Right atrium auricular region (tissue), 2 donors: Measurements from ENCODE around the gene NBEAL2. TPM values are rescaled to one million over a fixed set of nuclear protein-coding genes. Genes with fewer than 3 reads are reported as not detected.

Experiments
- DNase-seq: peaks from one replicate; pipeline ENCODE4 v3.0.0-alpha.2; 2019; ENCODE audit warnings: low spot score
- H3K27ac ChIP-seq, 2 donors: fragments of 200-600 bp; sonication (generic); 1 replicate in 1 of 2; 2 replicates in 1 of 2; pipeline ENCODE4 v1.5.1; 2016 to 2019
- H3K27me3 ChIP-seq, 2 donors: fragments of 200-600 bp; sonication (generic); one replicate each; pipeline versions ENCODE4 v1.5.1 to v1.6.0; 2017 to 2019
- H3K36me3 ChIP-seq: fragments of 200-600 bp; sonication (generic); one replicate; pipeline ENCODE4 v1.5.1; 2016
- H3K4me1 ChIP-seq, 2 donors: fragments of 200-600 bp; sonication (generic); one replicate each; pipeline versions ENCODE4 v1.5.1 to v1.6.0; 2017 to 2019
- H3K4me3 ChIP-seq, 2 donors: fragments of 200-600 bp; sonication (generic); 1 replicate in 1 of 2; 2 replicates in 1 of 2; pipeline ENCODE4 v1.5.1; 2017 to 2019; ENCODE audit warnings: mild to moderate bottlenecking in 1 of 2, moderate library complexity in 1 of 2
- H3K9me3 ChIP-seq, 2 donors: fragments of 200-600 bp; sonication (generic); one replicate each; pipeline ENCODE4 v1.5.1; 2019
- total RNA-seq, 2 donors: library from RNA; depleted of rRNA; stranded (reverse); fragments of >200 nt; gene quantifications; one replicate each; pipeline ENCODE4 v1.1.0, GENCODE V29; 2016
- TF ChIP-seq, protein P1 (sequence below), 2 donors: fragments of 200-600 bp; sonication (generic); IDR thresholded peaks; one replicate each; pipeline ENCODE4 v1.5.1; 2019; ENCODE audit warnings: antibody characterized with exemption in 2 of 2

The NBEAL2 gene
- total RNA-seq, 2 donors from 2014 or later, result 7.5 to 15.3 TPM

DNA sequence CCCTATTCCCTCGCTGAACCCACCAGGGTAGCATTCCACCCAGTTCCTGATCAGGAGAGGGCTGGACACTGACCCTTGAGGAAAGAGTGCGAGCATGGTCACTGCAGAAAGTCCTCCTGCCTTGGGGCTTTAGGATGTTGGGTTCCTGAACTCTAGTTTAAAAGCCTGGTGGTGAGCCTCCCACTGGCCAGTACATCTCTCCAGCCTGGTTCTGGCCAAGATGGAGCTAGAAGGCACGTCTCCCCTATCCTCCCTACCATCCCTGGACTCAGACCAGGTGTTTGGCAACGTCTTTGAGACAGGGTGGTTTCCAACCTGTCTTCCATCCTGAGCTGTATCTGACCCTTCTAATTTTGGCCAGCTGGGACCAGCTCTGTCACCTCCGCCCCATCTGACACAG lies 31.4 kb downstream of the NBEAL2 start:
- no peaks in the 10 kb centered on the region for H3K9me3 ChIP-seq
- no peak overlapping the region for H3K27ac ChIP-seq
- no peak for DNase-seq
- no peaks in the 10 kb centered on the region for H3K27me3 ChIP-seq
- TF ChIP-seq, protein P1, sequence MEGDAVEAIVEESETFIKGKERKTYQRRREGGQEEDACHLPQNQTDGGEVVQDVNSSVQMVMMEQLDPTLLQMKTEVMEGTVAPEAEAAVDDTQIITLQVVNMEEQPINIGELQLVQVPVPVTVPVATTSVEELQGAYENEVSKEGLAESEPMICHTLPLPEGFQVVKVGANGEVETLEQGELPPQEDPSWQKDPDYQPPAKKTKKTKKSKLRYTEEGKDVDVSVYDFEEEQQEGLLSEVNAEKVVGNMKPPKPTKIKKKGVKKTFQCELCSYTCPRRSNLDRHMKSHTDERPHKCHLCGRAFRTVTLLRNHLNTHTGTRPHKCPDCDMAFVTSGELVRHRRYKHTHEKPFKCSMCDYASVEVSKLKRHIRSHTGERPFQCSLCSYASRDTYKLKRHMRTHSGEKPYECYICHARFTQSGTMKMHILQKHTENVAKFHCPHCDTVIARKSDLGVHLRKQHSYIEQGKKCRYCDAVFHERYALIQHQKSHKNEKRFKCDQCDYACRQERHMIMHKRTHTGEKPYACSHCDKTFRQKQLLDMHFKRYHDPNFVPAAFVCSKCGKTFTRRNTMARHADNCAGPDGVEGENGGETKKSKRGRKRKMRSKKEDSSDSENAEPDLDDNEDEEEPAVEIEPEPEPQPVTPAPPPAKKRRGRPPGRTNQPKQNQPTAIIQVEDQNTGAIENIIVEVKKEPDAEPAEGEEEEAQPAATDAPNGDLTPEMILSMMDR (IDR thresholded peaks at IDR 0.05), result no peak
- H3K4me3 ChIP-seq, result no peak overlapping the region
- peaks cover 4% of the 10 kb centered on the region for H3K36me3 ChIP-seq
- H3K4me1 ChIP-seq, result peaks cover 0 to 17% of the 10 kb centered on the region in 2 donors

DNA sequence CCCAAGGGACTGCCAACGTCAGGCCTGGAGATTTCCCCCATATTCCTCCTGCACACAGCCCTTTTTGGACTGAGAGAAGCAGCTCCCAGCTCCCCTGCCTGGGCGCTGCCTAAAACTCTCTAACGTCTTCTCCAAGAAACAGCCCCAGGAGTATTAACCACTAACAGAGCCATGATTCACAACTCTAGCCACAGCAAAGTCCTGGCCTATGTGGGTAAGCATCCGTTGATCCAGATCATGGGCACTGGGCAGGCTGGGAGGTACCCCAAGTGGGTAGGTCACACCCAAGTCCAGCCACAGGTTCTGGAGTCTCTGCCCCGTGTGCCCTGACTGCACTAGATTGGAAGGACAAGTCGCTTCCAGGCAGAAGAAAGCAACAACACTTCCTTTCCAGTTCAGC lies 31.9 kb downstream of the NBEAL2 start:
- peaks cover 6% of the 10 kb centered on the region for H3K36me3 ChIP-seq
- DNase-seq, result no peak
- H3K27ac ChIP-seq, result no peak overlapping the region
- H3K4me3 ChIP-seq, result no peak overlapping the region
- H3K27me3 ChIP-seq, result no peaks in the 10 kb centered on the region
- H3K4me1 ChIP-seq, result peaks cover 0 to 17% of the 10 kb centered on the region in 2 donors
- H3K9me3 ChIP-seq, result no peaks in the 10 kb centered on the region
- TF ChIP-seq, protein P1 (IDR thresholded peaks at IDR 0.05), result no peak

DNA sequence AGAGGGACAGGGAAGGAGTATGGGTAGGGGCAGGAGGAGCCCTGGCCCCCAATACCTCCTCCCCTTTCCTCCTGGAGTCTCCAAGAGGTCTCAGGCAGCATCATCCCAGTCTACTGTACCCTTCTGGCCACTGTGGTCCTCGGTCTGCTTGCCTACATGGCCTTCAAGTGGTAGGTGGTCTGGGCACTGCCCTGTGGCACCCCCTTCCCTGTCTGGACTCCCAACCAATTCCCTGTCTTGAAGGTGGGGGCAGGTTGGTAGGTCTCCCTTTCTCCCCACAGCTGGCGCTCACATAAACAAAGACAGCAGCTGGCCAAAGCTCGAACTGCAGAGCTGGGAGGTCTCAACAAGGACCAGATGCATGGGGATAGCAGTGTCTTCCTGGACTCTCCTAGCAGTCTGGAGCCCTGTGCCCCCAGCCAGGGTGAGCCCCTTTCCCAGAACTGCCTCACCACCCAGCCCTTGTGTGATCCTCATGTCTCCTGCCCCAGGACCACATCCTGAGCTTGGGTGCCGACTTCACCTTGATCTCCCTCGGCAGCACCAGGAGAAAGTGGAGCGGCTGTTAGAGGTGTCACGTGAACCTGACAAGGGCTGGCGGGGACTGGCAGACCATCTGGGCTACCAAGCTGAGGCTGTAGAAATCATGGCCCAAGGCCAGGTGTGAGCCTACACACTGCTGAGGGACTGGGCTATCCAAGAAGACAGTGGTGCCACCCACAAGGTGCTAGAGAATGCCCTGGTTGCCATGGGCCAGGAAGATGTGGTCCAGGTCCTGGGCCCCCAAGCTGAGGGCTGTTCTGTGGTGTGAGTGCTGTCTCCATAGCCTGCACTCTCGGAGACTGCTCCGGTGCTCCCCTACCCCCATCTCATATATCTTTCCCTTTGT lies 33.1 kb downstream of the NBEAL2 start:
- Histone ChIP-seq H3K4me3 (no peak overlapping the region), H3K36me3 (peaks cover 18% of the 10 kb centered on the region), H3K27me3 (no peaks in the 10 kb centered on the region), H3K9me3 (no peaks in the 10 kb centered on the region), H3K27ac (no peak overlapping the region), H3K4me1 (peaks cover 0 to 17% of the 10 kb centered on the region in 2 donors)
- TF ChIP-seq, protein P1 (IDR thresholded peaks at IDR 0.05), result no peak
- DNase-seq, result no peak

DNA sequence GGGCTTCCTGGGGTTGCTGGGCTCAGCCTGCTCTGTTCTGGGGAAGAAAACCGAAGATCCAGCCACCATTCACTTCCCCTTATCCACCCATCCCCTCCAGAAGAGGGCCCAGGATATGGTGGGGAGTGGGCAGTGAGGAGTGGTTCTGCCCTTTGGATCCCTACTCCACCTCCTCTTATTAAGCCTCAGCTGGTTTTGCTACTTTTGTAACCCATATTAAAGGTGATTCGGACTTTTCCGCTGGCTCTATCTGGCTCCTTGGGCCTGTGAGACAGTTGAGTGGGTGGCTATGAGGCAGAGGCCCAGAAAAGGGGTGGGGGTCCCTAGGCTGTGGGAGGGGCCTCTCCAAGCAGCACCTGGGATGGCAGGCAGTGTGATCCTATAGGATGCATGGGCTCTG lies 33.8 kb downstream of the NBEAL2 start:
- no peaks in the 10 kb centered on the region for H3K27me3 ChIP-seq
- no peak overlapping the region for H3K4me3 ChIP-seq
- H3K36me3 ChIP-seq, result peaks cover 23% of the 10 kb centered on the region
- peaks cover 0 to 17% of the 10 kb centered on the region in 2 donors for H3K4me1 ChIP-seq
- no peak for DNase-seq
- TF ChIP-seq, protein P1 (IDR thresholded peaks at IDR 0.05), result no peak
- H3K9me3 ChIP-seq, result no peaks in the 10 kb centered on the region
- H3K27ac ChIP-seq, result no peak overlapping the region

DNA sequence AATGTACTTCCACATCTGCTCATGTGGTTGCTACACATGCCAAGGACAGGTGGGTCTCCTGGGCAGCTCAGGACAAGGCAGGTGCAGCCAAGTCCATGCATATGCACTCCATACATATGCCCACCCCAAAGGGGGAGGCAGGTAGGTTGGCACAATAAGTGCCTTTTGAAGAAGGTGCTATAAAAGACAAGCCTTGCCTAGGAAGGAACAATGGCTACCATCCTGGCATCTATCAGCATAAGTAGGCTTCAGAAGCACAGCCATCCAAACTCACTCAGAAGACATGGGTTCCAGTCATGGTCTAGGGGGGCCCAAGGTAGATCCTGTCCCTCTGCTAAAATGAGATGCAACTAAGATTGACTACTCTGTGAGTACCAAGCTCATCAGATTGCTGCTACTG lies 34.6 kb downstream of the NBEAL2 start:
- H3K27ac ChIP-seq, result no peak overlapping the region
- peaks cover 31% of the 10 kb centered on the region for H3K36me3 ChIP-seq
- DNase-seq, result no peak

More for the DNA sequence above, 34.6 kb downstream of the NBEAL2 start:
- TF ChIP-seq, protein P1 (IDR thresholded peaks at IDR 0.05), result no peak
- Histone ChIP-seq H3K4me1 (peaks cover 0 to 11% of the 10 kb centered on the region in 2 donors), H3K9me3 (no peaks in the 10 kb centered on the region), H3K27me3 (no peaks in the 10 kb centered on the region), H3K4me3 (no peak overlapping the region)
